HG02678 (cell line): Measurements from ENCODE around the gene PDE8A.

Experiments
- ATAC-seq: cut with Tn5 transposase; IDR thresholded peaks from one replicate; pipeline ENCODE4 v1.9.1; 2021; ENCODE audit warnings: mild to moderate bottlenecking, moderate library complexity; ENCODE audit not compliant: unreplicated experiment

The PDE8A gene

DNA sequence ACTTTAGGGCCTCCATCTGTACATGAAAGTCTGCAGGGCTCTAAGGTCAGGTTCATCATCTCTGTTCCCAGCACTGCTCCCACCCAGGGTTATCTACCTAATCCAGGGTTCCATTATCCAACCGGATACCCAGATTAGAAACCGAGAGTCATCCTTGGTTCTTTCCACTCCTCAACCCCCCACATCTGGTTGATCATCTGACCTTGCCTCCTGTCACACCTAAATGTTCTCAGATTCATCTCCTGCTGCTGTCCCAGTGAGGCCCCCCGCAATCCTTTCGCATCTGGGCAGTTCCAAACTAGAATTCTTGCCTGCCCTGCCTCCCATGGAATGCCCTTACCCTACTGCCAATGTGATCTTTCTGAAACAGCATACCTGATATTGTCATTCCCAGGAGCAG is 136.5 kb downstream of the PDE8A start:
- no peak for ATAC-seq

DNA sequence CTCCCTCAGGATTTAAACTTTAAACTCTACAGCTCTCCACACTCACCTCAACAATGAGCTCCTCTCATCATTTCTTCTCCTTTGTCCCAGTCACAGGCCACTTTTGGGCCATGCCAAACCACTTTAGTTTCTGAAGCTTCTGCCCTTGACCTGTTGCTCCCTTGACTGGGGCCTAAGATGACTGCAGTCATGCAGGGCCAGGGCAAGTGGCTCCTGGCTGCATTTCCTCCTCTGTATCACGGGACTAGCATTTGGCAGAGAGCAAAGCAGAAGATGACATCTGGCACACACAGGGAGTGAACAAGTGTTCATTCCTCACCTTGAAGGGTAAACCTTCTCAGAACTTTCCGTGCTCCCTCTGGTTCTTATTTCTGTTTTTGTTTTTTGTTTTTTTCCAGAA is 136.9 kb downstream of the PDE8A start:
- ATAC-seq: no peak

DNA sequence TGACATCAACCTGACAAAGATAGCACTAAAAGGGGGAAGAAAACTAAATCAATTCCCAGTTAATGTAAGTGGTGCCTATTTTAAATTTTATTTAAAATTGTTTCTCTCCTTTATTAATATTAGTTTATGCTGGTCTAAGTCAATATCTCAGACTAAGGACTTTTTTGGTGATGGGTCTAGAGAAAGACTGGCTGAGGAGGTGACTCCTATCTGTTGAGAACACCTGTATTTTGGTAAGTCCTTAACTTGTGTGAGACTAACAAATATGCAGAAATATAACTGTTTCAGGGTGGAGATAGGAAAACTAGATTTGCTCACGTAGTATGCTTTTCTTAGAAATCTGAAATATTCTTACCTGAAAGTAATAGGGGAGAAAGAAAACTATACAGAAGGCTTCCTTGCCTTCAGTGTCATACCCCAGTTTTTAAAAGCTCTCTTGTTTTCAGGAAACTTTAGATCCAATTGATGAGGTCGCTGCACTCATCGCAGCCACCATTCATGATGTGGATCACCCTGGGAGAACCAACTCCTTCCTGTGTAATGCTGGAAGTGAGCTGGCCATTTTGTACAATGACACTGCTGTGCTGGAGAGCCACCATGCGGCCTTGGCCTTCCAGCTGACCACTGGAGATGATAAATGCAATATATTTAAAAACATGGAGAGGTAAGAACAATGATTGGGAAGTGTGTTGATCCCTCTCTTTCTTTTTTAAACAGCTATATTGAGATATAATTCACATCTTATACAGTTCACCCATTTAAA is 138.9 kb downstream of the PDE8A start:
- ATAC-seq: no peak

DNA sequence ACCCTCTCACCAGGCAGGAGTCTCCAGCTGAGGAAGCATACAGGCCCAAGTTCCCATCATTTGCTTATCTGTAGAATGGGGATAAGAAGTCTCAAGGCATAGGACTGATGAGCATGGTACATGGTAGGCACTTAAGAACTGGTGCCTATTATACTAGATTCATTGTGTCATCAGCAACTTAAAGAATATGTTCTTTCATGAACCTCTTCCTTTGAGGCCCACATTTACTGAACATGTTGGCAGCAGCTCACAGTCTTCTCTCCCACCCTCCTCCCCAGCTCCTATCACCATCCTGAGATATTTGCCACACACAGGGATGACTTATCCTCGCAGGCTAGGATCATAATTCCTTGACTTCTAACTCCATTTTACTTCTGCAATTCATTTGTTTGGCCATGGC is 142.5 kb downstream of the PDE8A start:
- no peak for ATAC-seq

DNA sequence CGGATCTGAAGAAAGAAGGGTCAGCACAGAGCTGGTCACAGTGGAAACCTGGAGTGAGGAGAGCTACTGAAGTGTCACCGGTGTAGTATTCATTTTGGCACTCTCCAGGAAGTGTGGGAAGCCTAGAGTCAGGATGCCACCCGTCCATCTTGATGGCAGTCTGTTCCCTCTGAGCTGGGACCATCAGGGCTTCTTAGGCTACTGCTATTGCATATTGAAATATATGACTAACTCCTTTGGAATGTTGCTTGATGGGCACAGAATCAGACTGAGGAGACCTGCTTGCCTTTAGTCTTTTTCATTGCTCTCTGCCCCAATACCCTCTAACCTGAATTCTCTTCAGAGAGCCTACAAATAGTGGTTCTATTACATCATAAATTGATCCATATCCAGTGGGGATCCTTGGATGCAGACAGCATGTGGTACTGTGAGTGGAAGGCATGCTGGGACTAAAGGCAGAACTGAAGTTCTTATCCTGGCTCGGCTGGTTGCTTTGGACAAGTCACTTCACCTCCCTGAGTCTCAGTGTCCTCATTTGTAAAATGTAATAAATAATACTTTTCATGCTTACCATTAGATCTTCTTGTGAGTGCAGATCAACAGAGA is 143.5 kb downstream of the PDE8A start:
- no peak for ATAC-seq

DNA sequence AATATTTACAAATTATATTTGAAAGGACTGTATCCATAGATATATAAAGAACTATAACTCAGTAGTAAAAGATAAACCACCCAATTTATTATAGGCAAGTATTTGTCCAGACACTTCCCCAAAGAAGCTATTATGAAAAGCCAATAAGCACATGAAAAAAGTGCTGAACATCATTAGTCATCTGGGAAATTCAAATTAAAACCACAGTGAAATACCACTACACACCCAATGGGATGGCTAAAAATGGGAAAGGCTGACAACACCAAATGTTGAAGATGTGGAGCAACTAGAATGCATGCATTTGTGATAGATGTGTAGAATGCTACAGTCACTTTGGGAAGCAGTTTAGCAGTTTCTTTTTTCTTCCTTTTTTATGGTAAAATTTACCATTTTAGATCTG is 147.0 kb downstream of the PDE8A start:
- no peak for ATAC-seq

DNA sequence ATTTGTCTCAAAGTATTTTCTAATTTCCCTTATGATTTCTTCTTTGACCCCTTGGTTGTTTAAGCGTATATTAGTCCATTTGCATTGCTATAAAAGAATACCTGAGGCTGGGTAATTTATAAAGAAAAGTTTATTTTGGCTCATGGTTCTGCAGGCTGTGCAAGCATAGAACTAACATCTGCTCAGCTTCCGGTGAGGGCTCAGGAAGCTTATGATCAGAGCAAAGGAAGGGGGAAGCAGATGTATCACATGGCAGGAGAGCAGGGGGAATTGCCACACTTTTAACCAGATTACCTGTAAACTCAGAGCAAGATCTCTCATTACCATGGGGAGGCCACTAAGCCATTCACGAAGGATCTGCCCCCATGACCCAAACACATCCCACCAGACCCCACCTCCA is 148.2 kb downstream of the PDE8A start:
- ATAC-seq: no peak

DNA sequence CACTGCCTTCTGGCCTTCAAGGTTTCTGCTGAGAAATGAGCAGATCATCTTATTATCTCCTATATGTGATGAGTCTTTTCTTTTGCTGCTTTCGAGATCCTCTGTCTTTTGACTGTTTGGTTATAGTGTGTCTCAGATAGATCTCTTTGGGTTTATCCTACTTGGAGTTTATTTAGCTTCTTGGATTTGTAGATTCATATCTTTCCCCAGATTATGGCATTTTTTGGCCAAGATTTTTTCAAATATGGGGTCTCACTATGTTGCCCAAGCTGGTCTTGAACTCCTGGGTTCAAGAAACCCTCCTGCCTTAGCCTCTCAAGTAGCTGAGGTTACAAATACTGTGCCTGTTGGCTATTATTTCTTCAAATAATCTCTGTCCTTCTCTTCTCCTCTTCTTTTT is 150.3 kb downstream of the PDE8A start:
- no peak for ATAC-seq

DNA sequence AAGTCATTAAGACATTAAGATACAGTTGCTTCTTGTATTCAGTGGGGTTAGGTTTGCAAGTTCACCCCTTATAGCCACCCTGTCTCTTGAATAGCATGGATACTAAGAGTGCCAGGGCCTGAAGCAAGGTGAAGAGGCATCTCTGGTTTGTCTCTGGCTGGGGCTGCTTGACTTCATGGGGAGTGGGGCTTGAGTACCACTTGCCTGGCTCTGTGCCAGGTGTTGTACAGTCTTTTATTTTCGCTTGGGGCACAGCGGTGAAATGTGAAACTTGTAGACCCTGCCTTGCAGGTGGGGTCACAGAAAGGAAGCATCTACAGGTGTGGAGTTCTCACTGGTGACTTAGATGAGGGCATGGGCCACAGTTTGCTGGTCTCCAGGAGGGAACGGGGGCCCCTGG is 152.1 kb downstream of the PDE8A start:
- no peak for ATAC-seq

DNA sequence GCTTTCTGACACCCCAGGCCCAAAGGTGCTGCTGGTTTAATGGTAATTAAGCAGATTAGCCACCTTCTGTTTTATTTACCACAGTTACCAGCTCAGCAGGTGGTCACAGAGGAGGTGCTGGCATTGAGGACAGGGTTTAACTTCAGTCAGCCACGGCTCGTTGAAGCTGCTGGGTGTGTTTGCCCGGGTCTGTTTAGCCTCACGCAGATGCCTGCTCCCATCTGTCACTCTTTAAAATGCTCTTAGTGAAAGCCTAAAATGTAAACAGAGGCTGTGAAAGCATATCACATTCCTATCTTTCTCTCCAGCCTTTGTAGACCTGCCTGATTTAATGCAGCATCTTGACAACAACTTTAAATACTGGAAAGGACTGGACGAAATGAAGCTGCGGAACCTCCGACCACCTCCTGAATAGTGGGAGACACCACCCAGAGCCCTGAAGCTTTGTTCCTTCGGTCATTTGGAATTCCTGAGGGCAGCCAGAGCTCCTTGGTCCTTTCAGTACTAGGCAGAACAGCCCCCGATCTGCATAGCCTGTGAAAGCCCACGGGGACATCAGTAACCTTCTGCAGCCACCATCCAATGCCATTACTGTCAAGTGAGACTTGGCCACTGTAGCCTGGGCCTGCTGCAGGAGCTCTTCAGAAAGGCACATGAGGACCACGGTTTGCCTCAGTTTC is 156.0 kb downstream of the PDE8A start:
- ATAC-seq: no peak

DNA sequence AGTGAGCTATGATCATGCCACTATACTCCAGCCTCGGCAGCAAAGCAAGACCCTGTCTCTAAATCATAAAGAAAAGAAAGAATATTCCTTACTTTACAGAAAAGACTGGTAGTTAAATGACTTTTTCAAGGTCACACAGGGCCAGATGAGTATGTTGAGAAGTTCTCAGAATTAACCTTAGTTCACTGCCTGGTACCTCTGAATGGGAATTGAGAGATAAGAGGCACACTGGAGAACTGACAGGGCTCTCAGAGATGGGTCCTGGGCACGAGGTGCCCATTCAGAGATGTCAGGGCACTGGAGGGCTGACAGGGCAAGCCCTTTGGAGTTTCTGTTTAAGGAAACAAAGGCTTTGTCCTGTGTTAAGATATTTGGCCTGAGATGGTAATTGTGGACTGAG is 157.7 kb downstream of the PDE8A start:
- ATAC-seq: no peak

DNA sequence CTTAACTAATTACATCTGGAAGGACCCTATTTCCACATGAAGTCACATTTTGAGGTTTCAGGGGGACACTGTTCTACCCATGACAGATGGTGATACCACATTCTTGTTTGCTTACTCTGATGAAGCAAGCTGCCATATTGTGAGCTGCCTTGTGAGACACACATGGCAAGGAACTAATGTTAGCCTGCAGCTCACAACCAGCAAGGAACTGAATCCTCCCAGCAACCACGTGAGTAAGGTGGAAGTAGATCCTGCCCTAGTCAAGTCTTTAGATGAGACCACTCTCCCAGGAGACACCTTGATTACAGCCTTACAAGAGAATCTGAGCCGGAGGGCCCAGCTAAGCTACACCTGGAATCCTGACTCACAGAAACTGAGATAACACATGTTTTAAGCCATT is 160.1 kb downstream of the PDE8A start:
- no peak for ATAC-seq

DNA sequence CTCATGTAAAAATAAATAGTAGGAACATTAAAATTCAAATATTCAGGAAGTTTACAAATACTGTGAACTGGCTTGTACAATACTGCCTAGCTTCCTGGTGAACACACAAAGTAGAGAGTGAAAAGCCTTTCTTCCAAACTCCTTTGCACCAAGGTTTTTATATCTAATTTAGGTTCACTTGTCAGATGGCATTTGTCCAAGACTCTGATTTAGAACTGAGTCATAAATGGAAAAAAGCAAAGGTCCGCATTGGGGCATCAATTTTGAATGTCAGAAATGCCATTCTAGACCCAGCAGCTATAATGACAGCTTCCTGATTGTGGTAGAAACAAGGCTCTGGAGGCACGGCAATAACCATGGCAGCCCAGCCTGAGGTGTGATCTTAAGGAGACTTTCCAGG is 160.7 kb downstream of the PDE8A start:
- ATAC-seq: no peak

DNA sequence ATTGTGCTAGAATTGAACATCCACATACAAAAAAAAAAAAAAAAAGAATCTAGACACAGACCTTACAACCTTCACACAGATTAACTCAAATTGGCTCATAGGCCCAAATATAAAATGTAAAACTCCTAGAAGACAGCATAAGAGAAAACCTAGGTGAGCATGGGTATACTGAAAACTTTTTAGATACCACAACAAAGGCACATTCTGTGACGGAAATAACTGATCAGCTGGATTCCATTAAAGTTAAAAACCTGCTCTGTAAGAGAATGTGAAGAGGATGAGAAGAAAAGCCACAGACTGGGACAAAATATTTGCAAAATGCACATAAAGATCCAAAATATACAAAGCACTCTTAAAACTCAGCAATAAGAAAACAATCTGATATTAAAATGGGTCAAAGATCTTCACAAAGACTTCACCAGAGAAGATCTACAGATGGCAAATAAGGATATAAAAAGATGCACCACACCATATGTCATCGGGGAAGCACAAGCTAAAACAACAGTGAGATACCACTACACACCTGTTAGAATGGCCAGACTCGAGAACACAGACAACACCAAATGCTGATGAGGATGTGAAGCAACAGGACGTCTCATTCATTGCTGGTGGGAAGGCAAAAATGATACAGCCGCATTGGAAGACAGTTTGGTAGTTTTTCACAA is 167.9 kb downstream of the PDE8A start:
- no peak for ATAC-seq

DNA sequence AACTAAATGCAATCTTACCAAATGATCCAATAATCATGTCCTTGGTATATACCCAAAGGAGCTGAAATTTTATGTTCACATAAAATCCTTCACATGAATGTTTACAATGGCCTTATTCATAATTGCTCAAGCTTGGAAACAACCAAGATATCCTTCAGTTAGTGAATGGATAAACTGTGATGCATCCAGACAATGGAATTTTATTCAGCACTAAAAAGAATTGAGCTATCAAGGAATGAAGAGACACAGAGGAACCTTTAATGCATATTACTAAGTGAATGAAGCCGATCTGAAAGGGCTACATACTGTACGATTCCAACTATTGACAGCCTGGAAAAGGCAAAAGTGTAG is 168.4 kb downstream of the PDE8A start:
- ATAC-seq: no peak

DNA sequence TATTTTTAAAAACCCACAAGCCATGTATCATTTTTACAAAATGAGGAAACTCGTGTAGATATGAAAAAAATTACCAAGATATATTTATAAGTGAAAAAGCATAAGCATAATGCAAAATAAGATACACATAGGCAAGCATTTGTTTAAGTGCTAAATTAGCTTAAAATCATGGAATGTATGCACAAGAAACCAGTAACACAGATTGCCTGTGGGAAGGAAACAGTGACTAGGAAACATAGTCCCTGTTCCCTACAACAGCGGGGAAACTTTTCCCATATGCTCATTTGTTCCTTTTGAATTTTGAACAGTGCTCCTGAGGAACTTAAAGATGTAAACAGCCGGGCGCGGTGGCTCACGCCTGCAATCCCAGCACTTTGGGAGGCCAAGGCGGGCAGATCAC is 169.5 kb downstream of the PDE8A start:
- ATAC-seq: no peak

DNA sequence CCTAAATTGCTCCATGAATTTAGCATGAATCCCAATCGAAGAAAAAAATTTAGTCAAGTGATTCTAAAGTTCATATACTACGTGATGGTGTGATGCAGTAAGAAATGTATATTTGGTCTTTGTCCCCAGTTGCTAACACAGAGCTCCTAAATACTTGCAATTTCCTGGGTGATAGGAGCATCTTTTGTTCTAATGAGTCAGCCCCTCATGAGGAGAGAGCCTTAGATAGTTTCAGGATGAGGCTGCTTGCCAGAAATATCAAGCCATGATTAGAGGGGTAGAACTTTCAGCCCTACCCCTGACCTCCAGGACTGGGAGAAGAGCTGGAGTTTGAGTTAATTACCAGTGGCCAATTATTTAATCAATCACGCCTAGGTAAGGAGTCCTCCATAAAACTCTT is 170.2 kb downstream of the PDE8A start:
- ATAC-seq: no peak

DNA sequence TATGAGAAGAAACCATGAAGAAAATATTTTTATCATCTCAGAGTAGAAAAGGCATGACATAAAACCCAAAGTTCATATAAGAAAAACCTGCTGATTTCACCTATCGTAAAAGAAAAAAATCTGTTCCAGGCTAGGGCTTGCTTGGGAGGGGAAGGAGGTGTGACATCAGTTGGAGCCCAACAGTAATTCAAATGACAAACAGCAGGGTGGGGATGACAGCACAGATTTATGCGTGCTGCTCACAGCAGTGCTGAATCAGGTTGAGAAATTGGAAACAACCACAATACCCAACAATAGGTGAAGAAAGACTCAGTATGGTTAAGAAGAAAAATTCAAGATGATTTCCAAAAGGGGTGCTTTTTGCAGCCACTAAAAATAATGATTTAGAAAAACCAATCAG is 172.4 kb downstream of the PDE8A start:
- ATAC-seq: no peak

DNA sequence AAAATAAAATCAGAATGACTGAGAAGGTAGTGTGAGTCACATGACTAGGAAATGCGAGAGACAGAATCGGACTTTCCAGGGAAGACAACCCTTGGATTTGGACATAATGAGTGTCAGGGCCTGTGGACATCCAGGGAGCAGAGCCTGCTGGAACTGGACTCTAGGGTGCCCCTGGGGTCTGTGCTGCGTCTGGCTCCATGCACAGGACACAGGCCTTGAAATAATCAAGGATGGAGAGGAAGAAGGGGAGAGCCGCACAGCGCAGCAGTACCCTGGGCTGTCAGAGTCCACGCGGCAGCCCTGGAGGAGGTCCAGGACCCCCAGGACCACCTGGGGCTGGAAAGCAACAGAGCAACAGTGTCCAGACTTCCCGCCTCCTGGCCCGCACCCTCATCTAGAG is 173.7 kb downstream of the PDE8A start:
- no peak for ATAC-seq

DNA sequence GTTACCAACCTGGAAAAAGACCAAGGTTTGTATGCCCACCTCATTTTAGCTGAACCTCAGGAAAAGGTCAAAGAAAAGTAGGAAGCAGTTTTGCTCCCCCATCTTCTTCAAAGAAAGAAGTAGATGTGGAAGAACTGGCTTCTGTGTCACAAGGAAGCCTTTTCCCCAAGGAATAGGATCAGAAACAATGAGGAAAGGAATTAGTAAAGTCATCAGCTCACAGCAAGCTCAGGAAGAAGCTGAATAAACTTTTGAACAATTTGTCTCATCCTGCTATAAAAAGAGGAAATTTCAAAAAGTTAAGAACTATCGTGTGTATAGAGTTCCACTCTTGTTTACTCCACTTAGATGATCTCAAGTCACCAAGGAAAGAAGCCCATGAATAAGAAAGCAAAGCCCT is 174.2 kb downstream of the PDE8A start:
- ATAC-seq: no peak

DNA sequence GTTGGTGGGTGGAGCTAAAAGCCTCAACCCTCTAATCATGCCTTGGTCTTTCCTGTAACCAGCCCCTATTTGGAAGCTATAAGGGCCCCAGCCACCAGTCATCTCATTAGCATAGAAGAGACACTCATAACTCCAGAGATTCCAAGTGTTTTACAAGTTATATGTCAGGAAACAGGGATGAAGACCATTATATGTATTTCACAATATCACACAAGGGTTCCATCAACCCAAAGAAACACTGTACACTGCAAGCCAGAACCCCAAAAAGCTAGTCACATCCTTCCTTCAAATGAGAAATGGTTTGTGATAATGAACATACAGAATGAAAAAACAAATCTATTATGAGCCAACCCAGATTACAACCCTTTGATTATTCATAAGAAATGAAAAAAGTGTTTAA is 175.7 kb downstream of the PDE8A start:
- no peak for ATAC-seq

DNA sequence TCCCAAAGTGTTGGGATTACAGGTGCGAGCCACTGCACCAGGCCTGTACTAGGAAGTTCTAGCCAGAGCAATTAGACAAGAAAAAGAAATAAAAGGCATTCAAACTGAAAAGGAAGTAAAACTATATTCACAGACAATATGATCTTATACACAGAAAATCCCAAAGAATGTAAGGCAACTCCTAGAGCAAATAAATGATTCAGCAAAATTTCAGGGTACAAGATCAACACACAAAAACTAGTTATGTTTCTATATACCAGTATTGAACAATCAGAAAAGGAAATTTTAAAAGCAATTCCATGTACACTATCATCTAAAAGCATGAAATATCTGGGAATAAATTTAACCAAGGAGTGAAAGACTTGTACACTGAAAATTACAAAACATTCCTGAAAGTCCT is 180.6 kb downstream of the PDE8A start:
- ATAC-seq: no peak
